Measurements from ENCODE around the gene IL1A.

The IL1A gene

GRCh38 chr2:112800881-112801583 is 16.7 kb upstream of the IL1A start:
- Histone ChIP-seq H3K27ac (ENCODE audit: low read depth, low read length, severe bottlenecking) (no peak overlapping the region), H3K4me1 (ENCODE audit: control insufficient read depth, insufficient read depth, low read length, poor library complexity, severe bottlenecking) (peaks cover 10% of the 10 kb centered on the region), H3K36me3 (ENCODE audit: control insufficient read depth, insufficient read depth, low read length) (no peaks in the 10 kb centered on the region), H3K9me3 (ENCODE audit: control insufficient read depth, low read length) (no peaks in the 10 kb centered on the region), H3K4me3 (ENCODE audit: extremely low read depth, insufficient read depth, low read length, poor library complexity, severe bottlenecking) (no peak overlapping the region)
- WGBS, 2 experiments (ENCODE audit: insufficient coverage in 2 of 2), result 68 to 95% methylated on average over 3 of the region's 4 CpGs

- WGBS, 2 experiments (ENCODE audit: insufficient coverage in 2 of 2), result 95% methylated on average over 4 to 6 of the region's 8 CpGs
- Histone ChIP-seq H3K36me3 (ENCODE audit: control insufficient read depth, insufficient read depth, low read length) (no peaks in the 10 kb centered on the region), H3K27ac (ENCODE audit: low read depth, low read length, severe bottlenecking) (no peak overlapping the region), H3K4me1 (ENCODE audit: control insufficient read depth, insufficient read depth, low read length, poor library complexity, severe bottlenecking) (peaks cover 6% of the 10 kb centered on the region), H3K9me3 (ENCODE audit: control insufficient read depth, low read length) (no peaks in the 10 kb centered on the region), H3K4me3 (ENCODE audit: extremely low read depth, insufficient read depth, low read length, poor library complexity, severe bottlenecking) (no peak overlapping the region)
These were observed 15.0 kb upstream of the IL1A start for GRCh38 chr2:112798979-112799975.

- Histone ChIP-seq H3K9me3 (ENCODE audit: control insufficient read depth, low read length) (no peaks in the 10 kb centered on the region), H3K4me1 (ENCODE audit: control insufficient read depth, insufficient read depth, low read length, poor library complexity, severe bottlenecking) (peaks cover 4% of the 10 kb centered on the region), H3K4me3 (ENCODE audit: extremely low read depth, insufficient read depth, low read length, poor library complexity, severe bottlenecking) (no peak overlapping the region), H3K36me3 (ENCODE audit: control insufficient read depth, insufficient read depth, low read length) (no peaks in the 10 kb centered on the region), H3K27ac (ENCODE audit: low read depth, low read length, severe bottlenecking) (no peak overlapping the region)
- WGBS, 2 experiments (ENCODE audit: insufficient coverage in 2 of 2), result no CpG with 5 or more reads among the region's 1 CpG
These were observed 12.2 kb upstream of the IL1A start for GRCh38 chr2:112796486-112796885.

GRCh38 chr2:112795774-112796173 is 11.5 kb upstream of the IL1A start:
- H3K9me3 ChIP-seq (ENCODE audit: control insufficient read depth, low read length), result no peaks in the 10 kb centered on the region

DNA sequence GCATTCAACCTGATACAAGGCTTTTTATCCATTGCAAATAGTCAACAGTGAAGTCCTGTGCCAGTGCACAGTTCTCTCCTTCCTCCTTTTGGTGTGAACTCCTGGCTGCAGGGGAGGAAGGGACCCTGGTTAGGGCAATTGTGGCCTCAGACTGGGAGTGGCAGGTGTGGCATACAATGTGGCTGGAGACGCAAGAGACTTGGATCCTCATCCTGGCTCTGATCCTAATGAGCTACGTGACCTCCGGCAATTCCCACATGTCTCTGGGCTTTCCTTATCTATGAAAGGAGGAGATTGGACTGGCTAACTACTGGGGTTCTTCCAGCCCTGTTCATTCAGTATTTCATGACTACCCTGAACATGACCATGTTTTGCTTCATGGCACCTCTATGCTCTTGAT is 10.5 kb upstream of the IL1A start:
- WGBS, 2 experiments (ENCODE audit: insufficient coverage in 2 of 2), result 90 to 95% methylated on average over 3 of the region's 3 CpGs
- H3K27ac ChIP-seq (ENCODE audit: low read depth, low read length, severe bottlenecking), result no peak overlapping the region

More at GRCh38 chr2:112795774-112796173, 11.5 kb upstream of the IL1A start:
- H3K4me1 ChIP-seq (ENCODE audit: control insufficient read depth, insufficient read depth, low read length, poor library complexity, severe bottlenecking), result peaks cover 4% of the 10 kb centered on the region
- 64 to 83% methylated on average over 1 of the region's 1 CpG for WGBS, 2 experiments (ENCODE audit: insufficient coverage in 2 of 2)
- H3K36me3 ChIP-seq (ENCODE audit: control insufficient read depth, insufficient read depth, low read length), result no peaks in the 10 kb centered on the region
- H3K27ac ChIP-seq (ENCODE audit: low read depth, low read length, severe bottlenecking), result no peak overlapping the region
- H3K4me3 ChIP-seq (ENCODE audit: extremely low read depth, insufficient read depth, low read length, poor library complexity, severe bottlenecking), result no peak overlapping the region

GRCh38 chr2:112794131-112794733 is 9.9 kb upstream of the IL1A start:
- Histone ChIP-seq H3K4me3 (ENCODE audit: extremely low read depth, insufficient read depth, low read length, poor library complexity, severe bottlenecking) (no peak overlapping the region), H3K27ac (ENCODE audit: low read depth, low read length, severe bottlenecking) (no peak overlapping the region), H3K4me1 (ENCODE audit: control insufficient read depth, insufficient read depth, low read length, poor library complexity, severe bottlenecking) (peaks cover 4% of the 10 kb centered on the region), H3K36me3 (ENCODE audit: control insufficient read depth, insufficient read depth, low read length) (no peaks in the 10 kb centered on the region), H3K9me3 (ENCODE audit: control insufficient read depth, low read length) (no peaks in the 10 kb centered on the region)
- WGBS, 2 experiments (ENCODE audit: insufficient coverage in 2 of 2), result 93 to 100% methylated on average over 3 of the region's 5 CpGs

More for the DNA sequence above, 10.5 kb upstream of the IL1A start:
- Histone ChIP-seq H3K9me3 (ENCODE audit: control insufficient read depth, low read length) (no peaks in the 10 kb centered on the region), H3K4me3 (ENCODE audit: extremely low read depth, insufficient read depth, low read length, poor library complexity, severe bottlenecking) (no peak overlapping the region), H3K4me1 (ENCODE audit: control insufficient read depth, insufficient read depth, low read length, poor library complexity, severe bottlenecking) (peaks cover 4% of the 10 kb centered on the region), H3K36me3 (ENCODE audit: control insufficient read depth, insufficient read depth, low read length) (no peaks in the 10 kb centered on the region)

GRCh38 chr2:112793449-112793978 is 9.2 kb upstream of the IL1A start:
- H3K4me3 ChIP-seq (ENCODE audit: extremely low read depth, insufficient read depth, low read length, poor library complexity, severe bottlenecking), result no peak overlapping the region
- 92 to 100% methylated on average over 1 to 3 of the region's 3 CpGs for WGBS, 2 experiments (ENCODE audit: insufficient coverage in 2 of 2)
- no peaks in the 10 kb centered on the region for H3K36me3 ChIP-seq (ENCODE audit: control insufficient read depth, insufficient read depth, low read length)
- peaks cover 4% of the 10 kb centered on the region for H3K4me1 ChIP-seq (ENCODE audit: control insufficient read depth, insufficient read depth, low read length, poor library complexity, severe bottlenecking)
- H3K9me3 ChIP-seq (ENCODE audit: control insufficient read depth, low read length), result no peaks in the 10 kb centered on the region
- no peak overlapping the region for H3K27ac ChIP-seq (ENCODE audit: low read depth, low read length, severe bottlenecking)

DNA sequence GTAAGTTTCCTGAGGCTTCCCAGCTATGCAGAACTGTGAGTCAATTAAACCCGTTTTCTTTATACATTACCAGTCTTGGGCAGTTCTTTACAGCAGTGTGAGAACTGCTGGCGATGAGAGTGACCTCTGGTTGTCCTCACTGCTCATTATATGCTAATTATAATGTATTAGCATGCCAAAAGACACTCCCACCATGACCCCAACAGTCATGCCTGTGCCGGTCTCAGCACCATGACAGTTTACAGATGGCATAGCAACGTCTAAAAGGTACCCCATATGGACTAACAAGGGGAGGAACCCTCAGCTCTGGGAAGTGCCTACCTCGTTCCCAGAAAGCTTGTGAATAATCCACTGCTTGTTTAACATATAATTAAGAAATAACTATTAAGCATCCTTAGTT is 8.1 kb upstream of the IL1A start:
- Histone ChIP-seq H3K27ac (ENCODE audit: low read depth, low read length, severe bottlenecking) (no peak overlapping the region), H3K9me3 (ENCODE audit: control insufficient read depth, low read length) (no peaks in the 10 kb centered on the region), H3K36me3 (ENCODE audit: control insufficient read depth, insufficient read depth, low read length) (no peaks in the 10 kb centered on the region), H3K4me3 (ENCODE audit: extremely low read depth, insufficient read depth, low read length, poor library complexity, severe bottlenecking) (no peak overlapping the region), H3K4me1 (ENCODE audit: control insufficient read depth, insufficient read depth, low read length, poor library complexity, severe bottlenecking) (peaks cover 4% of the 10 kb centered on the region)
- WGBS, 2 experiments (ENCODE audit: insufficient coverage in 2 of 2), result 60 to 100% methylated on average over 1 of the region's 5 CpGs

- no peaks in the 10 kb centered on the region for H3K9me3 ChIP-seq (ENCODE audit: control insufficient read depth, low read length)
- H3K4me1 ChIP-seq (ENCODE audit: control insufficient read depth, insufficient read depth, low read length, poor library complexity, severe bottlenecking), result peaks cover 4% of the 10 kb centered on the region
- H3K27ac ChIP-seq (ENCODE audit: low read depth, low read length, severe bottlenecking), result no peak overlapping the region
- no peaks in the 10 kb centered on the region for H3K36me3 ChIP-seq (ENCODE audit: control insufficient read depth, insufficient read depth, low read length)
- H3K4me3 ChIP-seq (ENCODE audit: extremely low read depth, insufficient read depth, low read length, poor library complexity, severe bottlenecking), result no peak overlapping the region
- 60 to 80% methylated on average over 1 of the region's 3 CpGs for WGBS, 2 experiments (ENCODE audit: insufficient coverage in 2 of 2)
These were observed 7.5 kb upstream of the IL1A start for GRCh38 chr2:112791693-112792230.

DNA sequence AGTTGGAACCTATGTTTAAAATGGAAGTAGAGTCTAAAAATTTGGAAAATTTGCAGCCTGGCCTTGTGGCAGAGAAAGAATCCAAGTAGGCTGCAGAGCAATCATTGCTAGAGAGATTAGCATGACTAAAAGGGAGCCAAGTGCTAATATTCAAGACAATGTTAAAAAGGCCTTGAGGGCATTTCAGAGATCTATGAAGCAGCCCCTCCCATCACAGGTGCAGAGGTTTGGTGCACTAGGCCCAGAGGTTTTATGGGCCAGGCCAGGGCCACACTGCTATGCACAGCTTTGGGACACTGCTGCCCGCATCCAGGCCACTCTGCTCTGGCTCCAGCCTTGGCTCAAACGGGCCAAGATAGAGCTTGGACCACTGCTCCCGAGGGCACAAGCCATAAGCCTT is 6.7 kb upstream of the IL1A start:
- H3K27ac ChIP-seq (ENCODE audit: low read depth, low read length, severe bottlenecking), result no peak overlapping the region
- H3K36me3 ChIP-seq (ENCODE audit: control insufficient read depth, insufficient read depth, low read length), result no peaks in the 10 kb centered on the region
- WGBS, 2 experiments (ENCODE audit: insufficient coverage in 2 of 2), result 78 to 80% methylated on average over 1 to 3 of the region's 3 CpGs
- no peak overlapping the region for H3K4me3 ChIP-seq (ENCODE audit: extremely low read depth, insufficient read depth, low read length, poor library complexity, severe bottlenecking)
- peaks cover 4% of the 10 kb centered on the region for H3K4me1 ChIP-seq (ENCODE audit: control insufficient read depth, insufficient read depth, low read length, poor library complexity, severe bottlenecking)
- no peaks in the 10 kb centered on the region for H3K9me3 ChIP-seq (ENCODE audit: control insufficient read depth, low read length)
